ENCODE results near the gene EIF4EBP3. TPM values are rescaled to one million over a fixed set of nuclear protein-coding genes. Genes with fewer than 3 reads are reported as not detected.

Gene EIF4EBP3
- total RNA-seq, 2 experiments from 2014 or later: 15.8 to 17.3 TPM

GRCh38 chr5:140546851-140547507 lies 483 bp upstream of the EIF4EBP3 start:
- Mint-ChIP-seq H3K27ac (peak overlapping the region; percentile 93), H3K4me1 (peaks cover 38% of the 10 kb centered on the region), H3K4me3 (peak overlapping the region; percentile 82), H3K27me3 (no peaks in the 10 kb centered on the region), H3K36me3 (ENCODE audit: low read depth) (peaks cover 49% of the 10 kb centered on the region), H3K9me3 (ENCODE audit: low read depth) (no peaks in the 10 kb centered on the region)
- intact Hi-C loops (cut with DNase I, micrococcal nuclease): loop anchor here (1.0 to 5.0 kb wide), 7 partner anchors 10 to 146 kb away; partner anchors contain the start of genes APBB3 (in 2 of the 2), IK (in 2 of the 2), NDUFA2 (in 2 of the 2) and SLC35A4 (in 2 of the 2)
- CTCF ChIA-PET: interaction anchor here (0.6 to 3.0 kb wide), 28 partner anchors 9 to 1111 kb away, joined by 3 to 10 read pairs (median 3); partner anchors contain the start of genes ANKHD1, HBEGF, IK and SRA1
- DNase-seq: no peak
- POLR2A ChIA-PET: interaction anchor here (0.6 to 2.1 kb wide), 6 partner anchors 10 to 539 kb away, joined by 4 to 10 read pairs (median 5); partner anchors contain the start of genes IK, NDUFA2, SRA1 and WDR55
- ATAC-seq: peak; percentile 1

GRCh38 chr5:140548300-140548688 lies 832 bp downstream of the EIF4EBP3 start:
- no peak for DNase-seq
- H3K9me3 Mint-ChIP-seq (ENCODE audit: low read depth): no peaks in the 10 kb centered on the region
- CTCF ChIA-PET: interaction anchor here (0.7 to 3.0 kb wide), 14 partner anchors 9 to 172 kb away, joined by 3 to 10 read pairs (median 4); partner anchors contain the start of genes CD14, SRA1 and WDR55
- peak; percentile 5 for ATAC-seq
- H3K27me3 Mint-ChIP-seq: no peaks in the 10 kb centered on the region
- POLR2A ChIA-PET: interaction anchor here (0.5 to 2.1 kb wide), 4 partner anchors 15 to 1591 kb away, joined by 5 to 10 read pairs (median 6); partner anchors contain the start of genes IK and NDUFA2
- H3K4me3 Mint-ChIP-seq: peak overlapping the region; percentile 82
- intact Hi-C loops (cut with DNase I, micrococcal nuclease): loop anchor here in 1 of 2 experiments (5.0 kb wide), 1 partner anchor 99 kb away; the partner anchor contains the start of genes IK and NDUFA2
- peaks cover 44% of the 10 kb centered on the region for H3K4me1 Mint-ChIP-seq
- peak overlapping the region; percentile 93 for H3K27ac Mint-ChIP-seq
- H3K36me3 Mint-ChIP-seq (ENCODE audit: low read depth): peaks cover 52% of the 10 kb centered on the region

GRCh38 chr5:140548791-140549190 lies 1.3 kb downstream of the EIF4EBP3 start:
- no peak for DNase-seq
- peaks cover 49% of the 10 kb centered on the region for H3K4me1 Mint-ChIP-seq
- ChIA-PET CTCF (interaction anchor here (0.7 to 3.0 kb wide), 6 partner anchors 8 to 163 kb away, joined by 3 to 10 read pairs (median 6); partner anchors contain the start of gene SRA1), POLR2A (interaction anchor here (0.5 to 2.1 kb wide), 2 partner anchors 99 to 1591 kb away, joined by 5 to 10 read pairs; partner anchors contain the start of genes IK and NDUFA2)
- H3K27ac Mint-ChIP-seq: peak overlapping the region; percentile 93
- H3K36me3 Mint-ChIP-seq (ENCODE audit: low read depth): peaks cover 53% of the 10 kb centered on the region
- no peaks in the 10 kb centered on the region for H3K27me3 Mint-ChIP-seq
- ATAC-seq: no peak
- intact Hi-C loops (cut with DNase I, micrococcal nuclease): loop anchor here in 1 of 2 experiments (5.0 kb wide), 1 partner anchor 99 kb away; the partner anchor contains the start of genes IK and NDUFA2
- peak overlapping the region; percentile 82 for H3K4me3 Mint-ChIP-seq
- H3K9me3 Mint-ChIP-seq (ENCODE audit: low read depth): no peaks in the 10 kb centered on the region

GRCh38 chr5:140549237-140550144 lies 2.0 kb downstream of the EIF4EBP3 start:
- Mint-ChIP-seq H3K9me3 (ENCODE audit: low read depth) (no peaks in the 10 kb centered on the region), H3K27me3 (no peaks in the 10 kb centered on the region), H3K27ac (peak overlapping the region; percentile 93), H3K4me3 (peak overlapping the region; percentile 82), H3K36me3 (ENCODE audit: low read depth) (peaks cover 53% of the 10 kb centered on the region), H3K4me1 (peaks cover 56% of the 10 kb centered on the region)
- intact Hi-C loops (cut with DNase I, micrococcal nuclease): loop anchor here (5.0 to 10.0 kb wide), 3 partner anchors 98 to 1065 kb away; partner anchors contain the start of genes DIAPH1 (in 2 of the 2), IK (in 1 of the 2) and NDUFA2 (in 1 of the 2)
- CTCF ChIA-PET: interaction anchor here (3.0 kb wide), 1 partner anchor 11 kb away, joined by 10 read pairs; no protein-coding TSS in a partner anchor
- DNase-seq: no peak
- ATAC-seq: no peak
- POLR2A ChIA-PET: interaction anchor here (0.6 kb wide), 2 partner anchors 83 to 775 kb away, joined by 3 to 4 read pairs; no protein-coding TSS in a partner anchor

- ChIA-PET POLR2A (interaction anchor here (0.6 to 1.8 kb wide), 2 partner anchors 97 to 774 kb away, joined by 4 read pairs; partner anchors contain the start of genes IK and NDUFA2), CTCF (no interaction called here)
- Mint-ChIP-seq H3K36me3 (ENCODE audit: low read depth) (peaks cover 57% of the 10 kb centered on the region), H3K4me3 (no peak overlapping the region), H3K9me3 (ENCODE audit: low read depth) (no peaks in the 10 kb centered on the region), H3K27me3 (no peaks in the 10 kb centered on the region), H3K27ac (peak overlapping the region; percentile 52), H3K4me1 (peaks cover 65% of the 10 kb centered on the region)
- ATAC-seq (no peak), DNase-seq (no peak)
- intact Hi-C loops (cut with DNase I, micrococcal nuclease): loop anchor here (10.0 kb wide), 2 partner anchors 296 to 1064 kb away; partner anchors contain the start of gene DIAPH1 (in 2 of the 2)
Observed at GRCh38 chr5:140550147-140551079, 3.0 kb downstream of the EIF4EBP3 start.

GRCh38 chr5:140551872-140552271 lies 4.4 kb downstream of the EIF4EBP3 start:
- ChIA-PET CTCF (interaction anchor here (0.6 to 0.7 kb wide), 2 partner anchors 10 to 12 kb away, joined by 3 read pairs; no protein-coding TSS in a partner anchor), POLR2A (interaction anchor here (0.7 to 1.8 kb wide), 2 partner anchors 96 to 436 kb away, joined by 3 to 4 read pairs; partner anchors contain the start of genes IK and NDUFA2)
- Mint-ChIP-seq H3K9me3 (ENCODE audit: low read depth) (no peaks in the 10 kb centered on the region), H3K27me3 (no peaks in the 10 kb centered on the region), H3K4me1 (peaks cover 77% of the 10 kb centered on the region), H3K36me3 (ENCODE audit: low read depth) (peaks cover 70% of the 10 kb centered on the region), H3K4me3 (no peak overlapping the region), H3K27ac (peak overlapping the region; percentile 38)
- intact Hi-C loops (cut with DNase I, micrococcal nuclease): loop anchor here (10.0 kb wide), 2 partner anchors 297 to 1063 kb away; partner anchors contain the start of gene DIAPH1 (in 2 of the 2)
- DNase-seq: no peak
- ATAC-seq: no peak

GRCh38 chr5:140553657-140554056 lies 6.2 kb downstream of the EIF4EBP3 start:
- H3K4me1 Mint-ChIP-seq: peaks cover 73% of the 10 kb centered on the region
- H3K9me3 Mint-ChIP-seq (ENCODE audit: low read depth): no peaks in the 10 kb centered on the region
- intact Hi-C loops (cut with DNase I, micrococcal nuclease): loop anchor here (1.0 to 10.0 kb wide), 3 partner anchors 19 to 1061 kb away; partner anchors contain the start of gene DIAPH1 (in 2 of the 2)
- peak overlapping the region; percentile 89 for H3K4me3 Mint-ChIP-seq
- no peaks in the 10 kb centered on the region for H3K27me3 Mint-ChIP-seq
- no peak for DNase-seq
- peak overlapping the region; percentile 93 for H3K27ac Mint-ChIP-seq
- peak; percentile 48 for ATAC-seq
- POLR2A ChIA-PET: interaction anchor here (0.6 to 0.9 kb wide), 2 partner anchors 13 to 94 kb away, joined by 4 to 8 read pairs; partner anchors contain the start of genes IK and NDUFA2
- H3K36me3 Mint-ChIP-seq (ENCODE audit: low read depth): peaks cover 63% of the 10 kb centered on the region
- CTCF ChIA-PET: interaction anchor here (0.6 to 1.2 kb wide), 3 partner anchors 41 to 166 kb away, joined by 3 to 5 read pairs (median 3); no protein-coding TSS in a partner anchor

GRCh38 chr5:140554454-140554853 lies 7.0 kb downstream of the EIF4EBP3 start:
- ChIA-PET POLR2A (interaction anchor here (0.6 to 1.1 kb wide), 4 partner anchors 12 to 152 kb away, joined by 3 to 8 read pairs (median 4); partner anchors contain the start of genes IK and NDUFA2), CTCF (interaction anchor here (0.7 to 1.3 kb wide), 5 partner anchors 22 to 201 kb away, joined by 3 to 5 read pairs (median 3); no protein-coding TSS in a partner anchor)
- peak overlapping the region; percentile 89 for H3K4me3 Mint-ChIP-seq
- intact Hi-C loops (cut with DNase I, micrococcal nuclease): loop anchor here (10.0 kb wide), 2 partner anchors 300 to 1060 kb away; partner anchors contain the start of gene DIAPH1 (in 2 of the 2)
- no peaks in the 10 kb centered on the region for H3K9me3 Mint-ChIP-seq (ENCODE audit: low read depth)
- peak overlapping the region; percentile 93 for H3K27ac Mint-ChIP-seq
- H3K36me3 Mint-ChIP-seq (ENCODE audit: low read depth): peaks cover 55% of the 10 kb centered on the region
- no peaks in the 10 kb centered on the region for H3K27me3 Mint-ChIP-seq
- DNase-seq: no peak
- ATAC-seq: peak; percentile 13
- H3K4me1 Mint-ChIP-seq: peaks cover 66% of the 10 kb centered on the region

GRCh38 chr5:140555747-140556312 lies 8.4 kb downstream of the EIF4EBP3 start:
- no peaks in the 10 kb centered on the region for H3K9me3 Mint-ChIP-seq (ENCODE audit: low read depth)
- peak overlapping the region; percentile 89 for H3K4me3 Mint-ChIP-seq
- H3K27me3 Mint-ChIP-seq: no peaks in the 10 kb centered on the region
- peaks cover 54% of the 10 kb centered on the region for H3K4me1 Mint-ChIP-seq
- intact Hi-C loops (cut with DNase I, micrococcal nuclease): loop anchor here (2.0 to 10.0 kb wide), 9 partner anchors 83 to 1059 kb away; partner anchors contain the start of genes DIAPH1 (in 2 of the 2), IK (in 1 of the 2), NDUFA2 (in 1 of the 2) and PFDN1 (in 1 of the 2)
- DNase-seq (no peak), ATAC-seq (no peak)
- ChIA-PET CTCF (interaction anchor here (0.7 to 2.0 kb wide), 5 partner anchors 15 to 1154 kb away, joined by 3 to 5 read pairs (median 3); partner anchors contain the start of genes IK and NDUFA2), POLR2A (no interaction called here)
- H3K27ac Mint-ChIP-seq: peak overlapping the region; percentile 93
- peaks cover 42% of the 10 kb centered on the region for H3K36me3 Mint-ChIP-seq (ENCODE audit: low read depth)
